HG02642 (cell line): ENCODE measurements around the gene MYH15.
"Not testable (repeated sequence)": the region's sequence is repeated elsewhere in the genome, so short reads cannot be mapped to it uniquely, and the experiment has no call there.

Experiments
- ATAC-seq: cut with Tn5 transposase; IDR thresholded peaks from one replicate; pipeline ENCODE4 v1.9.1; 2021; ENCODE audit warnings: mild to moderate bottlenecking; ENCODE audit not compliant: unreplicated experiment, poor library complexity

The MYH15 gene

GRCh38 chr3:108394016-108394415 lies 116.4 kb downstream of the MYH15 start:
- ATAC-seq: no peak

GRCh38 chr3:108393128-108393900 lies 117.1 kb downstream of the MYH15 start:
- ATAC-seq: no peak

GRCh38 chr3:108391917-108392593 lies 118.3 kb downstream of the MYH15 start:
- ATAC-seq: no peak

- ATAC-seq: no peak
Observed at GRCh38 chr3:108389372-108389771, 121.0 kb downstream of the MYH15 start.

DNA sequence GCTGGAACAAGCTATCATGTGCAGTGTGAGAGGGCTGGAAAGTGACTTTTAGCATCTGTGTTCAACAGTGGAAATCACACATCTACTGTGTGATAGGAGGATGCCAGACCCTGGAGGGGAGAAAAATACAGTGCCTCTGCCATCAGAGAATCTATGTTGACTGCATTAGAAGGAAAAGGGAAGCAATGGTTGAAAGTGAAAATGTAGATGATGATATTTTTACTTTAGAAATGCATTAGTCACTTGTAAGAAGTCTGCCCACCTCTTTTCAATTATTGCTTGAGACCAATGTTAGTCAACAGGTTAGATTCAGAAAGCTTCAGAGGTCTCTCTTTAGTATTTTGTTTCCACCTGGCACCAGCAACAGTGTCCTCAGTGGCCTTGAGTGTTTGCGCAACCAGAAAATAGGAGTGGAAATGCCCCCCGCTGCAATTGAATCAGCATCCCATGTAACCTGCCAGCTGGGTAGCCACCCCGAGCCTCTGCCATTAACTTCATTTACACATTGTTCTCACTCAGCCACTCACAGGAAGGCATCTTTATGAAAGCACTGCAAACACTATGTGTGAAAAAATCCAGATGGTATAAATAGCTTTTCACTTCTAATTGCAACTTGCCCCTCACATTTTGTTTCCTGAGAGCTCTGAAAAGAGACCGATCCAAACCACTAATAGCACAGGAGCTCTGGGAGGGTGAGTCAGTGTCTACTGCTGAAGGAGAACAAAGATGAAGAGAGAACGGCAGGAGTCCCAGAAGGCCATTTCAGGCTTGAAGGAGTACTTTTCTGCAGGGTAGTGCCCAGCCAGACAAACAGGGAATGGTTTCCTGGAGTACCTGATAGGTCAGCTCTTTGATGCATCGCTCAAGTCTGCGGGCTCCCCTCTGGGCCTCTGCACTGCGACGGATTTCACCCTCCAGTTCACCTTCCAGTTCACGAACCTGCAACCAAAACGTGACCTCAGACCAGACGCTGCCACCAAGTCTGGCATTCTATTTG lies 122.0 kb downstream of the MYH15 start:
- peak; percentile 74 for ATAC-seq

DNA sequence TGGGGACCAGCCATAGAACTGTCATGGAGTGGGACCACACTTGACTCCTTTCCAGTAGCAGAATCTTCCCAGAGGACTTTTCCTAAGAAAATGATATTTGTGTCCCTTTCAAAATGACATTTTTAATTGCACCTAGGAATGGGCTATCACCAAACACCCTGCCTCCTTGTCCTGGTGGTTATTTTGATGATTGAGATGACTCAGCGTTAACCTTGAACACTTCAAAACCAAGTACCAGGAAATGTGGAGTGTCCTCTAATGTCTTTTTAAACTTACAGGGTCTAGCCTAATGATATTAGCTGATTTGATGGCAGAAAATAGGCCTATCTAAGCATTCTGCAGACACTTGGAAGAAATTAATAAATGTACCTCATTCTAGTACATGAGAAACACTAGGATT lies 123.3 kb downstream of the MYH15 start:
- ATAC-seq: no peak

GRCh38 chr3:108383306-108383705 lies 127.1 kb downstream of the MYH15 start:
- no peak for ATAC-seq

DNA sequence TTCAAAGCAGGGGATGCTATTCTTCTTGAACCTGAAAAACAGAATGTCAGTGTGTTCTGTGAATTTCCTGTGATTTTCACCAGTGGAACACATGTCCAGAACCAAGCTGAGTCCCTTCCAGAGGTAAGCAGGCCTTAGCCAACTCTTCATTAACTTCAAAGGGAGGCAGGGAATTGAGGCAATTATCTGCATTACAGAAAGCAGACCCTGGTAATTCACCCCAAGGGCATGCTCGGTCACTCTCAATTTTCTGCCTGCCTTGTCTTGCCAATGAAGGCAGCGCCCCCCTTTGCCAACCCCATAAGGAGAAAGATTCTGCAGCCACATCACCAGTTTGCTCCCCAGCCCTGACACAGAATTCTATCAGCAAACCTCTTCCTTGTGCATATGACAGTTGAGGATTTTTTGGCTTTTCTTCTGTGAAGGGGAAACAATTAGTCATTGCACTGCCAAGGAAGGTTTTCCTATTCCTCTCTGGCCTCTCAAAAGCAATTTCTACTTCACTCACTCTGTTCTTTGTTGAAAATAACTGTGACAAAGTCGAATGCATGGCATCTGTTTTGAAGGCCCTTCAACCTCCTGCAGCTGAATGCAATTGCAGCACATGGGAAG lies 128.8 kb downstream of the MYH15 start:
- no peak for ATAC-seq

- no peak for ATAC-seq
Observed at GRCh38 chr3:108380128-108380795, 130.1 kb downstream of the MYH15 start.

- not testable (repeated sequence) for ATAC-seq
Observed at GRCh38 chr3:108378952-108379342, 131.4 kb downstream of the MYH15 start.

DNA sequence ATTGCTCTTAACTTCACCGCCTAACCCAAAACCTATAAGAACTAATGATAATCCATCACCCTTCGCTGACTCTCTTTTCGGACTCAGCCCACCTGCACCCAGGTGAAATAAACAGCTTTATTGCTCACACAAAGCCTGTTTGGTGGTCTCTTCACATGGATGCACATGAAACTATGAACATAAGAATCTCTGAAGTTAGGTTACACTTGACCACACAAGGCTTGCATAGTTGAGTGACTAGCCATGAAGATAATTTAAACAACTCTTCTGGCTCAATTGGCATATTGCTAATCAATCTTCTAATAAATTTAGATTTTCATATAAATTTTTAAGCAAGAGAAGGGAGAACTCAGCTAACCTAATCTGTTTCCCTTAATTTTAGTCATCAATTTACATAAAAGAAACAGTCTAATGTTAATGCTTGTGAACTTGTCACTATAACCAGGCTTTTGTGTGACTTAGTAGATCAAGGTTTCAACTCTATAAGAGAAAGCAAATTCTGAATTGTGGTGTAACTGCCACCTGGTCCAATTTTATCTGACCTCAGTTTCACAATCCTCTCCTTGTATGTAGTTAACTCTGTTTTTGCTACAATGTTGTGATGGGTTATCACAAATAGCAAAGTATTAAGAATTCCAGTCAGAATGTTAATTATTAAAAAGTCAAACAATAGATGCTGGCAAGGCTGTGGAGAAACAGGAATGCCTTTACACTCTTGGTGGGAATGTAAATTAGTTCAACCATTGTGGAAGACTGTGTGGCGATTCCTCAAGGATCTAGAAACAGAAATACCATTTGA lies 132.0 kb downstream of the MYH15 start:
- ATAC-seq: peak; percentile 60

- no peak for ATAC-seq
Observed at GRCh38 chr3:108377384-108377783, 133.0 kb downstream of the MYH15 start.

GRCh38 chr3:108376026-108376425 lies 134.4 kb downstream of the MYH15 start:
- ATAC-seq: no peak

DNA sequence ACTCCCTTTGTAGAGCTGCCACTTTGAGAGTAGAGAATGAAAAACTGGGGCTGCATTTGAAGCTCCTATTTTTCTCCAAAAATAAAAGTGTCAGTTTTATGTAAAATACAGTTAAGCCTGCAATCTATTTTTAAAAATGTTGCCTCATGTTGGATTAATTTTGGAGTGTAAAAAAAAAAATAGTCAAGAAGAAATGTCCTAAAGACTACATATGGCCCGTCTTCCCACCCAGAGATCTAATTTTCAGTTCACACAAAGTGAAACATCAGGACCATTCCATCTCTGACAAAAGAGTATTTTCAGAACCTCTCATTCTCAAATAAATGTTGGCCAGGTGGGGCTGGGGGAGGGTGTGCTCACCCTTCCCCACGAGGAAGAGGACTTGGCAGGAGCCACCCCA lies 151.4 kb downstream of the MYH15 start:
- no peak for ATAC-seq

DNA sequence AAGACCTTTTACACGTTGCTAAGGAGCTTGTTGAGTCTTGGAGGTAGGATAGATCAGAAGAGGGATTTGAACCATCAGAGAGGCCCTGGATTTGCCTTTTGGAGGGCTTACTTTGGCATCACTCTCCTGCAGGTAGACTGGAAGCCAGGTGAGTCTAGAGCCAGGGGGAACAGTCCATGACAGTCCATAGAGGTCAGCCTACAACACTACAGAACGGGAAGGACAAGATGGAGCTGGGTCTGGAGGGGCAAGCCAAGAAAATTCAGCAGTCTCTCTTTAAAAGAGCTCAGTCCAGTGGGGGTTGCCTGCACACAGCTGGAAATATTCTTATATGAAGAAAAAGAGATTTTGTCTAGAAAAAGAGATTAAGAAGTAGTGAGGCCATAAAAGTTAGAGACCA lies 153.4 kb downstream of the MYH15 start:
- no peak for ATAC-seq

GRCh38 chr3:108354562-108354961 lies 155.8 kb downstream of the MYH15 start:
- no peak for ATAC-seq

GRCh38 chr3:108352176-108352575 lies 158.2 kb downstream of the MYH15 start:
- no peak for ATAC-seq

GRCh38 chr3:108346301-108347227 lies 163.8 kb downstream of the MYH15 start:
- ATAC-seq: no peak
